GM06990 (cell line): Measurements from ENCODE around the gene GALK1.
"Not testable (repeated sequence)": the region's sequence is repeated elsewhere in the genome, so short reads cannot be mapped to it uniquely, and the experiment has no call there.

ENCODE experiments used
- DNase-seq: peaks from one replicate; pipeline ENCODE4 v3.0.0-alpha.2; 2011; ENCODE audit not compliant: insufficient read length; ENCODE audit errors: extremely low read depth
- H3K27me3 ChIP-seq: replicated peaks from 2 replicates; pipeline ENCODE4 v1.6.0; 2011; ENCODE audit warnings: low read length; ENCODE audit not compliant: control insufficient read depth, insufficient read depth
- H3K36me3 ChIP-seq: 2 replicates; pipeline ENCODE4 v1.5.1; 2011; ENCODE audit warnings: low read length; ENCODE audit not compliant: control insufficient read depth, insufficient read depth
- H3K4me3 ChIP-seq: replicated peaks from 2 replicates; pipeline ENCODE4 v1.5.1; 2011; ENCODE audit warnings: low read depth, mild to moderate bottlenecking, control low read depth, low read length
- CTCF ChIP-seq: IDR thresholded peaks from 2 replicates; pipeline ENCODE4 v1.5.1; 2011; ENCODE audit warnings: low read length, control low read depth, mild to moderate bottlenecking, inconsistent platforms; ENCODE audit not compliant: insufficient read depth, poor library complexity, severe bottlenecking

GALK1 gene

DNA sequence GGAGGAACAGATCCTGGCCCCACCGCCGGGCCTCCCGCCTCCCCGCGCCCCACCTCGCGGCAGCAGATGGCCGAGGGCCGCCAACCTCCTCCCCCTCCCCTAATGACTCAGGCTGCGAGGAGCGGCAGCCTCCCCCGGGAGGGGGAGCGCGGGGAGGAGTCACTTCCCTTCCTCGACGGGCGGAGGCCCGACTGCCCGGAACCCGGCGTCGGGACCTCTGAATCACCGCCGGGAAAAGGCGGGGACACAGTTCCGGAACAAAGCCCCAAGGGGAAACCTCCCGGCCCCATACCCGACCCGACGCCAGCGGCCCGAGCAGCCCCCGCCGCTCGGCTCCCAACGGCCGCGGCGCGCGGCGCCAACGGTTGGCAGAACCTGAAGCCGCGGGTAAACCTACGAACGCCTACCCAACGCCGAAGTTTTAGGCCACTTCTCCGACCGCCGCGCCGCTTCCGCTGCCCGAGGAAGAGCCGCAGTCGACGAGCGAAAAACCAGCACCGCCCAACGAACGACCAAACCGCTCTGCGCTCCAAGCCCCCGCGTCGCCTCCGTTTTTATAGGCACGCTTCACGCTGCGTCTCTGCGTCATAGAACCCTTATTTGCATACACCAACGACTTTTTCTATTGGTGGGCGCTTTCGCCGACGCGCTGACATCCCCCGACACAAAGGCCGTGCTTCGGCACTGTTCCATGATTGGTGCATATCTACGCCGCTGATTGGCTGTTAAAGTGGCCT is 14.4 kb upstream of the GALK1 start:
- peak overlapping the region; percentile 88 for H3K4me3 ChIP-seq
- H3K36me3 ChIP-seq: peaks cover 13% of the 10 kb centered on the region
- DNase-seq: peak; percentile 97
- no peak for TF ChIP-seq CTCF
- H3K27me3 ChIP-seq: no peaks in the 10 kb centered on the region

DNA sequence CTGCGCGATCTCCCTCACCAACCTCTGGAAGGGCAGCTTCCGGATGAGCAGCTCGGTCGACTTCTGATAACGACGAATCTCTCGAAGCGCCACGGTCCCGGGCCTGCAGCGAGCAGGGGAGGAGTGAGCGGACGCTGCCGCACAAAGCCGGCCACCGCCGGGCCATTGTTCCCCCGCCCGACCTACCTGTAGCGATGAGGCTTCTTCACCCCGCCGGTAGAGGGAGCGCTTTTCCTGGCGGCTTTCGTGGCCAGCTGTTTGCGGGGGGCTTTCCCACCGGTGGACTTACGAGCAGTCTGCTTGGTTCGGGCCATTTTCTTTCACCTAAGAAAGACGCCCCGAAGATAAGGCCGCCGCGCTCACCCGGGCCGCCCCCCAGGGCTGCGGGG is 13.9 kb upstream of the GALK1 start:
- Histone ChIP-seq H3K27me3 (no peaks in the 10 kb centered on the region), H3K4me3 (peak overlapping the region; percentile 88), H3K36me3 (peaks cover 13% of the 10 kb centered on the region)
- no peak for DNase-seq
- TF ChIP-seq CTCF: peak; percentile 67

DNA sequence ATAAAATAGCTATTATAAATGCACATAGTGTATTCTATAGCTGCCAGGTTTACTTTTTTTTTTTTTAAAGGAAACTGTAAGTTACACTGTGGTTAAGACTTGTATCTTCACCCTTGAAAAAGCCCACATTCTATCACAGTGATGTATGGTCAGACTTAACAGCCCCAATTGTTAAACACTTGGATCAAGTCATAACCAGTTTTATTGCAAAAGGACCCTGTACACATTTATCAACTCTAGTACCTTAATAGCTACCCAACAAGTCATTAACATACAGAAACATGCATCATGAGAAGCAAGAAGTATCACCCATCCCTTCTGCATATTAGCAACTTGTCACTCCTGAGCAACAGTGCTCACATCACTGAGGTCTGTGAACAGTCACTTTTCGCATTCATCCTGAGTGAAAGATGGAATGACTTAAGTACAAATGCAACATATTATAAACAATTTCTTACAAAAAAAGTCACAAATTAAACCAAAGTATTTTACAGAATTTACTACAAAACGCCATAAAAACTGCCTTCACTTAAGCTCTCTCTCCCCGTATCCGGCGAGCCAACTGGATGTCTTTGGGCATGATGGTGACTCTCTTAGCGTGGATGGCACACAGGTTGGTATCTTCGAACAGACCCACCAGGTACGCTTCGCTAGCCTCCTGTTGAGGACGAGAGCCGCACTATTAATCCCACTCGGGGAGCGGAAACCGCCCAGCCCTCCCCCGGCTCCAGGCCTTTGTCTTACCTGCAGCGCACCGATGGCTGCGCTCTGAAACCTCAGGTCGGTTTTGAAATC is 13.3 kb upstream of the GALK1 start:
- H3K27me3 ChIP-seq, DNase-seq: not testable (repeated sequence)
- peak overlapping the region; percentile 88 for H3K4me3 ChIP-seq
- H3K36me3 ChIP-seq: peaks cover 13% of the 10 kb centered on the region

- no peak for TF ChIP-seq CTCF
- H3K27me3 ChIP-seq: no peaks in the 10 kb centered on the region
- H3K4me3 ChIP-seq: peak overlapping the region; percentile 88
Measured at GRCh38 chr17:75777296-75777922, 12.4 kb upstream of the GALK1 start.

DNA sequence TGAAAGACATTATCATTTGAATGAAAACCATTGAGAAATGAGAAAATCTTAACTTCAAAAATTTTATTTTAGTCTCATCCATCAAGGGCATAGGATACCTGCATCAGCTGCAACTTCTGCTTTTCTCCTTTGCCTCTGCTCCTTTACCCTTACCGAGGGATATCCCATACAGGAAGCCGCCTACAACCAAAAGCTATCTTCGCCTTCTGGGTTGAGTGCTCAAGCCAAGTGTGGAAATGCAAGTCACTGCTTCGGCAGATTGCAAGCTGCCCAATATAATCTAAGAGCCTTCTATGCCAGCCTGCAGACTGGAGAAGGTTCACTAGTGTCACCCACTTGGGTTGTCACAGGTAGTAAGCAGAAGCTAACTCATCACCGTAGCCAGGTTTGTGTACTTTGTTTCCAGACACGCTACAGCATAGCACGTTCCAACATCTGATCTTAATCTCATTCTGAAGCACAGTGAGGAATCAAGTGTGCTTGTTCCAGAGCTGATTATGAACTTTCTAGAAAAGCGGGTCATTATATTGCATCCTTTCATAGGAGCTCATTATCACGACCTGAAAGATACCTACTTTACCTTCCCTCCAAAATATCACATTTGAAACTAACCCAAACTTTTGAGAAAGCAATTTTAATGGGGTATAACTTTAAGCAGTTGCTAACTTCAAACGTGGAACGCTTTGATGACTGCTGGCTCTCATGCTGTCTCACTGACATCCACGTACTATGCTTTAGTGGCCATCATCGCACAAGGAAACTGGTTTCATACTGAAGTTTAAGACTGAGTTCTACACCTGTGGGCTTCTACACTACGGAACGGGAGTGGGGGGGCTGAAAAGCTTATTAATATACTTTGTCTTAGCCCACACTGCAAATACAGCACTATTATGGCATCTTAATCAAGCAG is 11.6 kb upstream of the GALK1 start:
- no peak for DNase-seq
- Histone ChIP-seq H3K36me3 (peaks cover 13% of the 10 kb centered on the region), H3K4me3 (no peak overlapping the region; the same call in 1 of the 2 replicates), H3K27me3 (no peaks in the 10 kb centered on the region)
- TF ChIP-seq CTCF: no peak

More at GRCh38 chr17:75777296-75777922, 12.4 kb upstream of the GALK1 start:
- H3K36me3 ChIP-seq: peaks cover 13% of the 10 kb centered on the region
- no peak for DNase-seq
